ENCODE measurements around the gene FIGNL2.

FIGNL2 gene

GRCh38 chr12:51785906-51786305 lies 62.6 kb downstream of the FIGNL2 start:
- no peak for TF ChIP-seq EZH2 (IDR thresholded peaks at IDR 0.05; ENCODE audit: borderline replicate concordance, low read length)
- no peak for TF ChIP-seq CTCF (IDR thresholded peaks at IDR 0.05; ENCODE audit: low read length)
- Histone ChIP-seq H3K79me2 (ENCODE audit: insufficient read depth, low read length) (no peaks in the 10 kb centered on the region), H3K4me3 (ENCODE audit: low read depth, low read length, poor library complexity, severe bottlenecking) (no peak overlapping the region), H3K4me2 (ENCODE audit: low read length) (no peak overlapping the region), H3K9me3 (ENCODE audit: low read length) (no peaks in the 10 kb centered on the region), H3K27ac (ENCODE audit: low read depth, low read length, poor library complexity, severe bottlenecking) (no peak overlapping the region), H3K9ac (ENCODE audit: low read length) (no peak overlapping the region), H3K9me2 (ENCODE audit: low read depth, low read length) (no peaks in the 10 kb centered on the region), H3F3A (ENCODE audit: insufficient read depth, low read length) (no peaks in the 10 kb centered on the region), H3K4me1 (ENCODE audit: insufficient read depth, low read length, severe bottlenecking) (no peaks in the 10 kb centered on the region), H4K20me1 (ENCODE audit: insufficient read depth, low read length) (no peaks in the 10 kb centered on the region), H3K36me3 (ENCODE audit: insufficient read depth, low read length) (no peaks in the 10 kb centered on the region), H3K27me3 (ENCODE audit: insufficient read depth, low read length) (no peaks in the 10 kb centered on the region), H2AFZ (ENCODE audit: low read length) (no peak overlapping the region)

DNA sequence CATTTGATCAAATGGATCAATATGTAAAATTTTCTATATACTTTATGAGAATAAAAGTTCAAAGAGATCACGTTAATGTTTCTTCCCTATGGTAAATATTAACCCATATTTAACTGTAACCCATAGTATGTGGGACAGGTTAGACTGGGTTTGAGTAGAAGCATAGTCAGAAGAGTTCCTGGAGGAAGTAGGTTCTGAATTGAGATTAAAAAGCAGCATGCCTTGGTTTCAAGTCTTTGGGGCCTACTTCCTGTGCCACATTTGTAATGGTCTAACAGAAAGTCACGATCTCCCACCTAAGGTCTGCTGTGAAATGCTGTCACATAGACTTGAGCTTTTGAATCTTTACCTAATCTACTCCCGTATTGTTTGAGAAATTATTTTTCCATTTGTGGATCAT lies 63.8 kb downstream of the FIGNL2 start:
- H3K4me3 ChIP-seq (ENCODE audit: low read depth, low read length, poor library complexity, severe bottlenecking) = no peak overlapping the region
- H3K27me3 ChIP-seq (ENCODE audit: insufficient read depth, low read length) = no peaks in the 10 kb centered on the region
- H2AFZ ChIP-seq (ENCODE audit: low read length) = no peak overlapping the region
- no peak overlapping the region for H3K4me2 ChIP-seq (ENCODE audit: low read length)
- TF ChIP-seq CTCF (IDR thresholded peaks at IDR 0.05; ENCODE audit: low read length) = no peak
- TF ChIP-seq EZH2 (IDR thresholded peaks at IDR 0.05; ENCODE audit: borderline replicate concordance, low read length) = no peak
- H3K9me3 ChIP-seq (ENCODE audit: low read length) = no peaks in the 10 kb centered on the region
- no peak overlapping the region for H3K9ac ChIP-seq (ENCODE audit: low read length)
- H3K79me2 ChIP-seq (ENCODE audit: insufficient read depth, low read length) = no peaks in the 10 kb centered on the region
- no peaks in the 10 kb centered on the region for H3F3A ChIP-seq (ENCODE audit: insufficient read depth, low read length)
- H4K20me1 ChIP-seq (ENCODE audit: insufficient read depth, low read length) = no peaks in the 10 kb centered on the region
- no peaks in the 10 kb centered on the region for H3K9me2 ChIP-seq (ENCODE audit: low read depth, low read length)
- H3K27ac ChIP-seq (ENCODE audit: low read depth, low read length, poor library complexity, severe bottlenecking) = no peak overlapping the region
- H3K36me3 ChIP-seq (ENCODE audit: insufficient read depth, low read length) = no peaks in the 10 kb centered on the region
- no peaks in the 10 kb centered on the region for H3K4me1 ChIP-seq (ENCODE audit: insufficient read depth, low read length, severe bottlenecking)

GRCh38 chr12:51779876-51780275 lies 68.6 kb downstream of the FIGNL2 start:
- H2AFZ ChIP-seq (ENCODE audit: low read length) = no peak overlapping the region
- no peaks in the 10 kb centered on the region for H3K9me2 ChIP-seq (ENCODE audit: low read depth, low read length)
- H3F3A ChIP-seq (ENCODE audit: insufficient read depth, low read length) = no peaks in the 10 kb centered on the region
- H3K4me2 ChIP-seq (ENCODE audit: low read length) = no peak overlapping the region
- no peak overlapping the region for H3K4me3 ChIP-seq (ENCODE audit: low read depth, low read length, poor library complexity, severe bottlenecking)
- no peaks in the 10 kb centered on the region for H3K36me3 ChIP-seq (ENCODE audit: insufficient read depth, low read length)
- H3K27ac ChIP-seq (ENCODE audit: low read depth, low read length, poor library complexity, severe bottlenecking) = no peak overlapping the region
- no peaks in the 10 kb centered on the region for H3K4me1 ChIP-seq (ENCODE audit: insufficient read depth, low read length, severe bottlenecking)
- H3K9ac ChIP-seq (ENCODE audit: low read length) = no peak overlapping the region
- no peaks in the 10 kb centered on the region for H3K9me3 ChIP-seq (ENCODE audit: low read length)
- no peaks in the 10 kb centered on the region for H3K27me3 ChIP-seq (ENCODE audit: insufficient read depth, low read length)
- TF ChIP-seq EZH2 (IDR thresholded peaks at IDR 0.05; ENCODE audit: borderline replicate concordance, low read length) = no peak
- no peak for TF ChIP-seq CTCF (IDR thresholded peaks at IDR 0.05; ENCODE audit: low read length)
- H3K79me2 ChIP-seq (ENCODE audit: insufficient read depth, low read length) = no peaks in the 10 kb centered on the region
- H4K20me1 ChIP-seq (ENCODE audit: insufficient read depth, low read length) = no peaks in the 10 kb centered on the region

Measured in OCI-LY1 (cell line).